ENCODE measurements around the gene CLDN2.
"Not testable (repeated sequence)": the region's sequence is repeated elsewhere in the genome, so short reads cannot be mapped to it uniquely, and the experiment has no call there.

The CLDN2 gene

GRCh38 chrX:106955004-106955772, 35.0 kb downstream of the CLDN2 start:
- DNase-seq (ENCODE audit: insufficient read length, low spot score) (no peak), FAIRE-seq (no peak)

GRCh38 chrX:106957856-106958255, 37.7 kb downstream of the CLDN2 start:
- no peak for FAIRE-seq

GRCh38 chrX:106959901-106960300, 39.7 kb downstream of the CLDN2 start:
- DNase-seq (ENCODE audit: insufficient read length, low spot score) (no peak), FAIRE-seq (no peak)

More at GRCh38 chrX:106957856-106958255, 37.7 kb downstream of the CLDN2 start:
- no peak for DNase-seq (ENCODE audit: insufficient read length, low spot score)

GRCh38 chrX:106963111-106963510, 42.9 kb downstream of the CLDN2 start:
- no peak for DNase-seq (ENCODE audit: insufficient read length, low spot score)
- no peak for FAIRE-seq

- no peak for DNase-seq (ENCODE audit: insufficient read length, low spot score)
- FAIRE-seq, result no peak
Observed at GRCh38 chrX:106964290-106964689, 44.1 kb downstream of the CLDN2 start.

GRCh38 chrX:106966547-106966946, 46.3 kb downstream of the CLDN2 start:
- FAIRE-seq; DNase-seq (ENCODE audit: insufficient read length, low spot score): not testable (repeated sequence)

GRCh38 chrX:106972896-106973295, 52.7 kb downstream of the CLDN2 start:
- no peak for FAIRE-seq
- no peak for DNase-seq (ENCODE audit: insufficient read length, low spot score)

- DNase-seq (ENCODE audit: insufficient read length, low spot score), result no peak
- no peak for FAIRE-seq
Observed at GRCh38 chrX:106973433-106974149, 53.4 kb downstream of the CLDN2 start.

- FAIRE-seq, result no peak
- no peak for DNase-seq (ENCODE audit: insufficient read length, low spot score)
Observed at GRCh38 chrX:106976416-106976815, 56.2 kb downstream of the CLDN2 start.
